Neural cell (in vitro differentiated cells): Measurements from ENCODE around the gene MYCBP2. TPM values are rescaled to one million over a fixed set of nuclear protein-coding genes. Genes with fewer than 3 reads are reported as not detected.

Experiments
- H2AFZ ChIP-seq: fragments of 200-600, 300-800 bp; sonication (generic), shearing (Covaris generic); 2 replicates; pipeline ENCODE4 v1.6.0; 2014; ENCODE audit warnings: low read depth, mild to moderate bottlenecking, antibody characterized with exemption, low read length, moderate library complexity
- H3F3A ChIP-seq: fragments of 200-600 bp; shearing (Covaris generic); 2 replicates; pipeline ENCODE4 v1.6.1; 2016; ENCODE audit warnings: mild to moderate bottlenecking, moderate library complexity, mixed read lengths, antibody characterized with exemption, low read length; ENCODE audit not compliant: insufficient read depth, poor library complexity, severe bottlenecking
- H3K27ac ChIP-seq: fragments of 200-600, 300-800 bp; sonication (generic), shearing (Covaris generic); 2 replicates; pipeline ENCODE4 v1.5.1; 2014; ENCODE audit warnings: mild to moderate bottlenecking, low read length, moderate library complexity
- H3K27me3 ChIP-seq: fragments of 300-800, 200-600 bp; sonication (generic), shearing (Covaris generic); 2 replicates; pipeline ENCODE4 v1.6.0; 2014; ENCODE audit warnings: mild to moderate bottlenecking, low read depth, low read length, moderate library complexity; ENCODE audit not compliant: insufficient read depth
- H3K36me3 ChIP-seq: fragments of 300-800, 200-600 bp; sonication (generic), shearing (Covaris generic); 2 replicates; pipeline ENCODE4 v1.5.1; 2014; ENCODE audit warnings: mild to moderate bottlenecking, antibody characterized with exemption, low read length, moderate library complexity; ENCODE audit not compliant: insufficient read depth
- H3K4me2 ChIP-seq: fragments of 300-800, 200-600 bp; sonication (generic), shearing (Covaris generic); 2 replicates; pipeline ENCODE4 v1.6.0; 2014; ENCODE audit warnings: mild to moderate bottlenecking, low read length
- H3K4me3 ChIP-seq: fragments of 300-800, 200-600 bp; sonication (generic), shearing (Covaris generic); 2 replicates; pipeline ENCODE4 v1.5.1; 2014; ENCODE audit warnings: mild to moderate bottlenecking, low read length, moderate library complexity
- H3K79me2 ChIP-seq: fragments of 200-600 bp; shearing (Covaris generic); replicated peaks from 2 replicates; pipeline ENCODE4 v1.6.0; 2014; ENCODE audit warnings: mild to moderate bottlenecking, low read length, moderate library complexity; ENCODE audit not compliant: insufficient read depth
- H3K9ac ChIP-seq: fragments of 300-800, 200-600 bp; sonication (generic), shearing (Covaris generic); 2 replicates; pipeline ENCODE4 v1.6.1; 2016; ENCODE audit warnings: mild to moderate bottlenecking, low read length, mixed read lengths
- H3K9me2 ChIP-seq: fragments of 200-600 bp; shearing (Covaris generic); 2 replicates; pipeline ENCODE4 v1.6.1; 2016; ENCODE audit warnings: mild to moderate bottlenecking, low read length, mixed read lengths; ENCODE audit not compliant: insufficient read depth
- H3K9me3 ChIP-seq: fragments of 200-600, 300-800 bp; sonication (generic), shearing (Covaris generic); 2 replicates; pipeline ENCODE4 v1.6.1; 2016; ENCODE audit warnings: mild to moderate bottlenecking, mixed run types, low read length, moderate library complexity, mixed read lengths
- H4K20me1 ChIP-seq: fragments of 200-600 bp; shearing (Covaris generic); 2 replicates; pipeline ENCODE4 v1.6.1; 2016; ENCODE audit warnings: mild to moderate bottlenecking, mixed run types; ENCODE audit not compliant: insufficient read depth
- CTCF ChIP-seq: fragments of 450-650 bp; IDR thresholded peaks from 2 replicates; pipeline ENCODE4 v1.5.1; 2014; ENCODE audit warnings: antibody characterized with exemption, mild to moderate bottlenecking, moderate library complexity; ENCODE audit not compliant: poor library complexity, severe bottlenecking
- EP300 ChIP-seq: fragments of 450-650 bp; conservative IDR thresholded peaks from 2 replicates; pipeline ENCODE4 v1.6.1; 2014; ENCODE audit warnings: antibody characterized with exemption, mild to moderate bottlenecking, moderate library complexity; ENCODE audit not compliant: poor library complexity, severe bottlenecking
- EZH2 ChIP-seq: fragments of 200-600, 300-800 bp; shearing (Covaris generic), sonication (generic); IDR thresholded peaks from 2 replicates; pipeline ENCODE4 v1.6.1; 2014; ENCODE audit warnings: antibody characterized with exemption, low read length, borderline replicate concordance, mild to moderate bottlenecking; ENCODE audit not compliant: insufficient read depth, poor library complexity, severe bottlenecking
- MXI1 ChIP-seq: fragments of 450-650 bp; conservative IDR thresholded peaks from 2 replicates; pipeline ENCODE4 v1.6.1; 2014; ENCODE audit warnings: antibody characterized with exemption, mild to moderate bottlenecking; ENCODE audit not compliant: poor library complexity, severe bottlenecking
- POLR2AphosphoS5 ChIP-seq: IDR thresholded peaks from 2 replicates; pipeline ENCODE4 v1.6.1; 2012
- RAD21 ChIP-seq: fragments of 450-650 bp; conservative IDR thresholded peaks from 2 replicates; pipeline ENCODE4 v1.6.1; 2014; ENCODE audit warnings: antibody characterized with exemption, mild to moderate bottlenecking, moderate library complexity
- REST ChIP-seq: IDR thresholded peaks from 2 replicates; pipeline ENCODE4 v1.6.1; 2012; ENCODE audit warnings: borderline replicate concordance
- SMC3 ChIP-seq: fragments of 450-650 bp; conservative IDR thresholded peaks from 2 replicates; pipeline ENCODE4 v1.6.1; 2014; ENCODE audit warnings: antibody characterized with exemption, mild to moderate bottlenecking, moderate library complexity; ENCODE audit not compliant: poor library complexity
- TAF1 ChIP-seq: IDR thresholded peaks from 2 replicates; pipeline ENCODE4 v1.6.1; 2012; ENCODE audit warnings: low read depth
- polyA plus RNA-seq: library from polyadenylated mRNA; depleted of rRNA; stranded (reverse); fragments of >200 nt; gene quantifications from 2 replicates; pipeline ENCODE4 v1.2.3, GENCODE V29; 2014

The MYCBP2 gene
- polyA plus RNA-seq, 1 donor from 2014 or later = 135 TPM

DNA sequence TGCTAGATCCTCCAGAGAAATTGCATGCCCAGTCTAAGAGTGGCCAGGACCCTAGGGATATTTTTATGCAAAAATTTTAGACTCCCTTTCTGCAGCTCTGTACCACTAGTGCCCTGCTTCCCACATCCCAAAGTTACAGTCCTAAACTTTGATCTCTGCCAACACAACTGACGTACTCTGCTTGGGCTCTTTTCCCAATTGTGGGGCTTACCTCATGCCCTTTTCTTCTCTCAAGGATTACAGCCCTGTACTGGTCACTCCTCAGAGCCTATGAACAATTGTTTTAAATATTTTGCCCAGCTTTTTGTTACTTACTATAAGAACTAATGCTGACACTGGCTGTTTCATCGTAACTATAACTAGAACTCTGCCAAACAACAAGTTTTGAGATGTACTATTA lies 242.1 kb downstream of the MYCBP2 start:
- H3F3A ChIP-seq = no peaks in the 10 kb centered on the region
- H3K36me3 ChIP-seq = peaks cover 25% of the 10 kb centered on the region
- H3K27ac ChIP-seq = no peak overlapping the region
- H3K4me3 ChIP-seq = no peak overlapping the region
- no peaks in the 10 kb centered on the region for H3K9me3 ChIP-seq
- H3K4me2 ChIP-seq = no peak overlapping the region
- H2AFZ ChIP-seq = no peak overlapping the region
- H3K27me3 ChIP-seq = no peaks in the 10 kb centered on the region
- peaks cover 2% of the 10 kb centered on the region for H3K9me2 ChIP-seq
- no peak overlapping the region for H3K9ac ChIP-seq
- no peak for TF ChIP-seq EP300
- no peak for TF ChIP-seq TAF1
- H3K79me2 ChIP-seq = no peaks in the 10 kb centered on the region
- H4K20me1 ChIP-seq = no peaks in the 10 kb centered on the region

- TF ChIP-seq POLR2AphosphoS5 (no peak), EZH2 (no peak), EP300 (no peak), SMC3 (no peak), TAF1 (no peak), MXI1 (no peak), REST (no peak), RAD21 (no peak), CTCF (no peak)
- no peaks in the 10 kb centered on the region for H3K9me2 ChIP-seq
- no peaks in the 10 kb centered on the region for H3K27me3 ChIP-seq
- H2AFZ ChIP-seq = no peak overlapping the region
- no peak overlapping the region for H3K27ac ChIP-seq
- H3K4me2 ChIP-seq = no peak overlapping the region
- H3K9me3 ChIP-seq = no peaks in the 10 kb centered on the region
- no peak overlapping the region for H3K9ac ChIP-seq
- peaks cover 22% of the 10 kb centered on the region for H3K36me3 ChIP-seq
- H3K79me2 ChIP-seq = no peaks in the 10 kb centered on the region
- no peaks in the 10 kb centered on the region for H3F3A ChIP-seq
- H3K4me3 ChIP-seq = no peak overlapping the region
- no peaks in the 10 kb centered on the region for H4K20me1 ChIP-seq
These were observed 246.9 kb downstream of the MYCBP2 start for GRCh38 chr13:77079902-77080413.

DNA sequence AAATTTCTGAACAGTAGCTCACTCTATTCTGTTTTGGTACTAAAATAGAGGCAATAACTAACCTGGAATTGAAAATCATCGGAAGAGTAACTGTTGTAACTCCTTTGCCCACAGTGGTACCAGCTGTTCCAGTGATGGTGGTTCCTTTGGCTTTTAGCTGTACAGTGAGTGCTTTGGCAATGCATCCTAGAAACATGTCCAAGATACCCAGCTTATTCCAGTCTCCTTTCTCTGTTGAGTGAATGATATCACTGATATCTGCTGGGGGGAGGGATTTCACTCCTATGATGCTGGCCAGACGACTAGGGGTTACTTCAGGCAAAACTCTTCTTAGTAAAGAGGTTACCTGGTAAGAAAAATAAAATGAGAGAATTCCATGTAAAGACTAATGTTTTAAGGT lies 259.4 kb downstream of the MYCBP2 start:
- no peak overlapping the region for H3K9ac ChIP-seq
- no peak overlapping the region for H3K4me3 ChIP-seq
- TF ChIP-seq EP300 = no peak
- no peak for TF ChIP-seq RAD21
- TF ChIP-seq TAF1 = no peak
- no peak for TF ChIP-seq CTCF
- TF ChIP-seq SMC3 = no peak
- TF ChIP-seq MXI1 = no peak
- TF ChIP-seq POLR2AphosphoS5 = no peak
- no peak for TF ChIP-seq EZH2
- no peak for TF ChIP-seq REST
- H3K9me2 ChIP-seq = no peaks in the 10 kb centered on the region
- H3K36me3 ChIP-seq = peaks cover 23% of the 10 kb centered on the region
- H2AFZ ChIP-seq = no peak overlapping the region
- H4K20me1 ChIP-seq = no peaks in the 10 kb centered on the region
- H3F3A ChIP-seq = no peaks in the 10 kb centered on the region
- no peak overlapping the region for H3K27ac ChIP-seq
- no peaks in the 10 kb centered on the region for H3K27me3 ChIP-seq
- H3K9me3 ChIP-seq = no peaks in the 10 kb centered on the region
- no peaks in the 10 kb centered on the region for H3K79me2 ChIP-seq
- H3K4me2 ChIP-seq = no peak overlapping the region
